ENCODE measurements around the gene CLDN11.

The CLDN11 gene

GRCh38 chr3:170397685-170398084 is 21.0 kb upstream of the CLDN11 start:
- no peak for TF ChIP-seq CTCF (IDR thresholded peaks at IDR 0.05)

GRCh38 chr3:170405101-170405500 is 13.6 kb upstream of the CLDN11 start:
- TF ChIP-seq CTCF (IDR thresholded peaks at IDR 0.05) = no peak

- peak; percentile 75 for TF ChIP-seq CTCF (IDR thresholded peaks at IDR 0.05)
Measured at GRCh38 chr3:170410428-170411029, 8.1 kb upstream of the CLDN11 start.

GRCh38 chr3:170413291-170413690 is 5.4 kb upstream of the CLDN11 start:
- TF ChIP-seq CTCF (IDR thresholded peaks at IDR 0.05) = no peak

GRCh38 chr3:170414202-170414663 is 4.4 kb upstream of the CLDN11 start:
- TF ChIP-seq CTCF (IDR thresholded peaks at IDR 0.05) = peak; percentile 98

- no peak for TF ChIP-seq CTCF (IDR thresholded peaks at IDR 0.05)
Measured at GRCh38 chr3:170417090-170417489, 1.6 kb upstream of the CLDN11 start.

- TF ChIP-seq CTCF (IDR thresholded peaks at IDR 0.05) = no peak
Measured at GRCh38 chr3:170419557-170420087, 954 bp downstream of the CLDN11 start.

All from LNCAP (cell line).